GM18861 (cell line): ENCODE results near the gene EIF2AK2.

Experiments used
- ATAC-seq: cut with Tn5 transposase; IDR thresholded peaks from one replicate; pipeline ENCODE4 v1.9.1; 2021; ENCODE audit not compliant: unreplicated experiment

The EIF2AK2 gene

GRCh38 chr2:37173741-37174140, 17.0 kb upstream of the EIF2AK2 start:
- ATAC-seq, result no peak

DNA sequence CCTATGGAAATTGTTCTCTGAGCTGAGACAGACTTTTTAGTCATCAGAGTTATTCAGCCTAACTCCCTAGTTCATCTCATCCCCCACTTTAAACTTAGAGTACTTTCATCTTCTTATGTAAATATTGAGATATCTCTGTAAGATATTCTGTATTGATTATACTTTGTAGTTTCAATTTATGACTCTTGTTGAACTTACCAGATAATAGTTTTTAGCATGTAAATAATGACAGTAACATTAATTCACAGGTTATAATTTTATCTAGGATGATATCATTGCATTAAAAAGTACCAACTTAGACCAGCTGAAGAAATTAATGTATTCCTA, 14.8 kb upstream of the EIF2AK2 start:
- ATAC-seq, result no peak

- peak; percentile 45 for ATAC-seq
These were observed 11.6 kb upstream of the EIF2AK2 start for GRCh38 chr2:37168217-37168981.

- ATAC-seq, result no peak
These were observed 10.9 kb upstream of the EIF2AK2 start for GRCh38 chr2:37167636-37168180.

DNA sequence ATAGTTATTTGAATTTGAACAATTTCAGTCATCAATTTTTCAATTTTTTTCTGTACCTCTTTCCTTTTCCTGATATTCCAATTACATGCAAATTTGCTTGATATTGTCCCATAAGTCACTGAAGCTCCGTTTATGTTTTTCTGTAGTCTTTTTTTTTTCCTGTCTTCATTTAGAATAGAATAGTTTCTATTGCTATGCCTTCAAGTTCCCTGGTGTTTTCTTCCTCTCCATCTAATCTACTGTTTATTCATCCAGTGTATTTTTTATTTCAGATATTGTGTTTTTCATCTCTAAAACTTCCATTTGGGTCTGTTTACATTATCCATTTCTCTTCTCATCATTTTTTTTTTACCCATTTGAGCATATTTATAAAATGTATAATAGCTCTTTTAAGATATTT, 8.0 kb upstream of the EIF2AK2 start:
- no peak for ATAC-seq

DNA sequence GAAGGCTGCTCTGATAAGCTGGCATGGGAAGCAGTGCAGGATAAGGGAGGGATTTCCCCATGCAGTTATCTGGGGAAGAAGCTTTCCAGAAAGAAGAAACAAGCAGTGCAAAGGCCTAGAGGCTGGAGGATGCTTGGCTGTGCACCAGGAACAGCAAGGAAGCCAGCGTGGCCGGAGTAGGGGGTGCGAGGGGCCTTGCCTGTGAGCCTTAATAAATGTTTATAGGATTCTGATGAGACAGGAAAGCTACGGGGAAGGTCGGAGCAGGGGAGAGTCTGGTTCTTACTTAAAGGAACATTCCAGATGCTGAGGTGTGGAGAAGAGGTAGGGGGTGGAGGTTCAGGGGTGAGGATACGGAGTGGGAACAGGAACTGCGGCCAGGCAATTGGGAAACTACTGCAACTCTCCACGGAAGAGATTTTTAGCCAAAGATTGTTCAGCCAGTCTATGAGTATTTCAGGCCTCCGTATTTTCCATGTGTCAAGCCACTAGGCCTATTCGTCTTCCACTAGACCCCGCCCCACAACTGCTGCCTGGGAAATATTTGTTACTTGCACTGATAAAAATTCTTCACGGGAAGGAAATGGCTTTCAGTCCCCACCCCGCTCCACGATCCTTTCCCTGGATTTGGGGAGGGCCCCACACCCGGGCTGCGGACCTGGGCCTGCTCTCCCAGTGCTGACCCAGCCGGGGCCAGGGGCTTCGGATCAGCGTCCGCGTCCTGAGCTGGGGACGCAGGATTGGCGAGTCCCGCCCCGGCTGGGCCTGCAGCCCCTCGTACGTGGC, 516 bp downstream of the EIF2AK2 start:
- ATAC-seq, result peak; percentile 4

DNA sequence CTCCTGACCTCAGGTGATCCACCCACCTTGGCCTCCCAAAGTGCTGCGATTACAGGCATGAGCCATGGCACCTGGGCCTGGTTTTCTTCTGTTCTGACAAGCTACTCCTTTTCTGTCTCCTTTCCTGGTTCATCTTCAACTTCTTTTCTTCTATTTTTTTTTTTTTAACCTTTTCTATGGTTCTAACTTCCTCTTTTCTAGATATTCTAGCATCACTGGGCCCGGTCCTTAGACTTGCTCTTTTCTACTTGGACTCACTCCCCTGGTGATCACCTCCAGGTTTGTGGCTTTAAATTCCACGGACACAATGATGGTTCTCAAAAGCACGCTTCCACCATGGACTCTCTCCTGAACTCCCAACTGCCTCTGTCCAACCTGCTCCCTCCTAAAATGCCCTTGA, 2.0 kb downstream of the EIF2AK2 start:
- no peak for ATAC-seq

- no peak for ATAC-seq
These were observed 3.6 kb downstream of the EIF2AK2 start for GRCh38 chr2:37153224-37153623.

GRCh38 chr2:37149626-37150322, 7.0 kb downstream of the EIF2AK2 start:
- no peak for ATAC-seq

- ATAC-seq, result no peak
These were observed 8.5 kb downstream of the EIF2AK2 start for GRCh38 chr2:37148325-37148724.

- no peak for ATAC-seq
These were observed 10.7 kb downstream of the EIF2AK2 start for GRCh38 chr2:37146062-37146461.

DNA sequence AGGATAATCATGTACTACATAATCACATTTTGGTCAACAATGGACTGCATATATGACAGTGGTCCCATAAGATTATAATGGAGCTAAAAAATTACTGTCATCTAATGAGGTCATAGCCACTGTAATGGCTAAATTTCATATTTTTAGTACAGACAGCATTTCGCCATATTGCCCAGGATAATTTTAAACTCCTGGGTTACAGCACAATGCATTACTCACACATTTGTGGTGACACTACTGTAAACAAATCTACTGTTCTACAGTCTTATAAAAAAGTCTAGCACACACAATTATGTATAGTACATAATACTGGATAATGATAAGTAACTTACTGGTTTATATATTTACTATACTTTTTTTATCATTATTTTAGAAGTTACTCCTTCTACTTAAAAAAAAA, 12.8 kb downstream of the EIF2AK2 start:
- ATAC-seq, result no peak

- no peak for ATAC-seq
These were observed 14.2 kb downstream of the EIF2AK2 start for GRCh38 chr2:37142546-37142945.

GRCh38 chr2:37132914-37133313, 23.9 kb downstream of the EIF2AK2 start:
- no peak for ATAC-seq

- ATAC-seq, result no peak
These were observed 31.4 kb downstream of the EIF2AK2 start for GRCh38 chr2:37125416-37125815.

DNA sequence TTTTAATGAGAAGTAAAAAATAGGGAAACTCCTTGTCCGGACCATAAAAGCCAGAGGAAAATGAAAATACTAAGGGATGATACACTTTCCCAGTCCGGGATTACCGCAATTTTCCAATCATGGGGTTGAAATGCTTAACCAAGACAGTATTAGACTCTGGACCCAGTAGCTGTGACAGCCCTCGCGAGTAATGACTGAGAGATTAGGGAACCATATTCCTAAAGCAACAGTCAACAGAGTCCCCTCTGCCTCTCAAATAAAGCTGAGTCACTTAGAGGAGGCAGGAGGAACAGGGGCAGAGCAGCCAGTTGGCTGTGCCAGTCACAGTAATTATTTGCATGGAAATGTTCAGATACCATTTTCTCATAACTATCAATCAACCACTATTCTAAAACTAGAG, 37.6 kb downstream of the EIF2AK2 start:
- no peak for ATAC-seq

GRCh38 chr2:37117566-37117965, 39.2 kb downstream of the EIF2AK2 start:
- no peak for ATAC-seq

DNA sequence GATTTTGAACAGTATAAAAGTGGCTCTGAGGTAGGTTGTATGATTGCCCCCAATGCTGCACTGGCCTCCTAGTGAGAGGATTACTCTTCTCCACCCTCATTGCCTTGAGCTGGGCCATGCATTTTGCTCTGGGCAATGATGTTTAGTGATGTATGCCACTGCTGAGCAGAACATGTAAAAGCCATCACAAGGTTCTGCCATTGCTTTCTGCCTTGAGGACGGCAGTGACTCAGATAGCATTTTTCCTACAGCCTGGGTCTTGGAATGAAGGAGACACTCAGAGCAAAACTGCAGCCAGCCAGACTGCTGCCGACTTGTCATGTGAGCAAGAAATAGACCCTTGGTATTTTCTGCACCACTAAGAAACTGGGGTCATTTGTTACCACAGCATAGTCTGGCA, 44.8 kb downstream of the EIF2AK2 start:
- ATAC-seq, result no peak

- no peak for ATAC-seq
These were observed 46.2 kb downstream of the EIF2AK2 start for GRCh38 chr2:37110306-37111212.

GRCh38 chr2:37109523-37109922, 47.3 kb downstream of the EIF2AK2 start:
- ATAC-seq, result no peak

DNA sequence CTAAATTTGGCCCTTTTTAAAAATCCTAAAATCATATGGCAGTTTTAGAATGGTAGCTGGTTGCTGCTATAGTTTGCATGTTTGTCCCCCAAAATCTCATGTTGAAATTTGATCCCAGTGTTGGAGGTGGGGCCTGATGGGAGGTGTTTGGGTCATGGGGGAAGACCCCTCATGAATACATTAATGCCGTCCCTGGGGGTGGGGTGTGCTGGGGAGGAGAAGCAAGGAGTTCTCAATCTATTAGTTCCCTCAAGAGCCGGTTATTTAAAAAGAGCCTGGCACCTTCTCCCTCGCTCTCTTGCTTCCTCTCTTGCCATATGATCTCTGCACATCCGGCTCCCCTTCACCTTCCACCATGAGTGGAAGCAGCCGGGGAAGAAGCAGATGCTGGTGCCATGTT, 51.6 kb downstream of the EIF2AK2 start:
- ATAC-seq, result no peak
